ENCODE data around the gene PDXDC1.
"Not testable (repeated sequence)": the region's sequence is repeated elsewhere in the genome, so short reads cannot be mapped to it uniquely, and the experiment has no call there.

DNA sequence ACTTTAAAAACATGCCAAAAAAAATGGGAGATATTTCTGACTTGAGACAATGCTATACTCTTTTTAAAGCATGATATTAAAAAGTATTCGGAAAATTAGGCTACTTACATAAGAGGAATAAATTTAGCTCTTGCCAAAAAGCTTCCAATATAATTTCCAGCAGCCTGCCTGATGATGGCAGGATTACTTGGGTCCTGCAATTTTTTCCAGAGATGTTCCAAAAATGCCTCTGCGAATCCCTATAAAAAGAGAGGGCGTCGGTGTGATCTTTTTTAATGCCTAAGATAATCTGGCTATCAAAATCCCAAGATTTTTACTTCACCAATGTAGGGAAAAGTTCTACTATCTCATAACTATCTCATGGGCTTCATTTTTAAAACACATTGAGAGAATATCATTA is 96.2 kb downstream of the PDXDC1 start:
- TF ChIP-seq, protein P1, sequence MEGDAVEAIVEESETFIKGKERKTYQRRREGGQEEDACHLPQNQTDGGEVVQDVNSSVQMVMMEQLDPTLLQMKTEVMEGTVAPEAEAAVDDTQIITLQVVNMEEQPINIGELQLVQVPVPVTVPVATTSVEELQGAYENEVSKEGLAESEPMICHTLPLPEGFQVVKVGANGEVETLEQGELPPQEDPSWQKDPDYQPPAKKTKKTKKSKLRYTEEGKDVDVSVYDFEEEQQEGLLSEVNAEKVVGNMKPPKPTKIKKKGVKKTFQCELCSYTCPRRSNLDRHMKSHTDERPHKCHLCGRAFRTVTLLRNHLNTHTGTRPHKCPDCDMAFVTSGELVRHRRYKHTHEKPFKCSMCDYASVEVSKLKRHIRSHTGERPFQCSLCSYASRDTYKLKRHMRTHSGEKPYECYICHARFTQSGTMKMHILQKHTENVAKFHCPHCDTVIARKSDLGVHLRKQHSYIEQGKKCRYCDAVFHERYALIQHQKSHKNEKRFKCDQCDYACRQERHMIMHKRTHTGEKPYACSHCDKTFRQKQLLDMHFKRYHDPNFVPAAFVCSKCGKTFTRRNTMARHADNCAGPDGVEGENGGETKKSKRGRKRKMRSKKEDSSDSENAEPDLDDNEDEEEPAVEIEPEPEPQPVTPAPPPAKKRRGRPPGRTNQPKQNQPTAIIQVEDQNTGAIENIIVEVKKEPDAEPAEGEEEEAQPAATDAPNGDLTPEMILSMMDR (IDR thresholded peaks at IDR 0.05; ENCODE audit: insufficient read depth, low read length) = not testable (repeated sequence)
- TF ChIP-seq POLR2AphosphoS5, GABPA (IDR thresholded peaks at IDR 0.05; ENCODE audit: low read depth): not testable (repeated sequence)
- TF ChIP-seq, protein P2, sequence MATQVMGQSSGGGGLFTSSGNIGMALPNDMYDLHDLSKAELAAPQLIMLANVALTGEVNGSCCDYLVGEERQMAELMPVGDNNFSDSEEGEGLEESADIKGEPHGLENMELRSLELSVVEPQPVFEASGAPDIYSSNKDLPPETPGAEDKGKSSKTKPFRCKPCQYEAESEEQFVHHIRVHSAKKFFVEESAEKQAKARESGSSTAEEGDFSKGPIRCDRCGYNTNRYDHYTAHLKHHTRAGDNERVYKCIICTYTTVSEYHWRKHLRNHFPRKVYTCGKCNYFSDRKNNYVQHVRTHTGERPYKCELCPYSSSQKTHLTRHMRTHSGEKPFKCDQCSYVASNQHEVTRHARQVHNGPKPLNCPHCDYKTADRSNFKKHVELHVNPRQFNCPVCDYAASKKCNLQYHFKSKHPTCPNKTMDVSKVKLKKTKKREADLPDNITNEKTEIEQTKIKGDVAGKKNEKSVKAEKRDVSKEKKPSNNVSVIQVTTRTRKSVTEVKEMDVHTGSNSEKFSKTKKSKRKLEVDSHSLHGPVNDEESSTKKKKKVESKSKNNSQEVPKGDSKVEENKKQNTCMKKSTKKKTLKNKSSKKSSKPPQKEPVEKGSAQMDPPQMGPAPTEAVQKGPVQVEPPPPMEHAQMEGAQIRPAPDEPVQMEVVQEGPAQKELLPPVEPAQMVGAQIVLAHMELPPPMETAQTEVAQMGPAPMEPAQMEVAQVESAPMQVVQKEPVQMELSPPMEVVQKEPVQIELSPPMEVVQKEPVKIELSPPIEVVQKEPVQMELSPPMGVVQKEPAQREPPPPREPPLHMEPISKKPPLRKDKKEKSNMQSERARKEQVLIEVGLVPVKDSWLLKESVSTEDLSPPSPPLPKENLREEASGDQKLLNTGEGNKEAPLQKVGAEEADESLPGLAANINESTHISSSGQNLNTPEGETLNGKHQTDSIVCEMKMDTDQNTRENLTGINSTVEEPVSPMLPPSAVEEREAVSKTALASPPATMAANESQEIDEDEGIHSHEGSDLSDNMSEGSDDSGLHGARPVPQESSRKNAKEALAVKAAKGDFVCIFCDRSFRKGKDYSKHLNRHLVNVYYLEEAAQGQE (IDR thresholded peaks at IDR 0.05; ENCODE audit: insufficient replicate concordance, low read depth) = not testable (repeated sequence)

All from HL-60 (cell line).